ENCODE measurements around the gene RPL3.

DNA sequence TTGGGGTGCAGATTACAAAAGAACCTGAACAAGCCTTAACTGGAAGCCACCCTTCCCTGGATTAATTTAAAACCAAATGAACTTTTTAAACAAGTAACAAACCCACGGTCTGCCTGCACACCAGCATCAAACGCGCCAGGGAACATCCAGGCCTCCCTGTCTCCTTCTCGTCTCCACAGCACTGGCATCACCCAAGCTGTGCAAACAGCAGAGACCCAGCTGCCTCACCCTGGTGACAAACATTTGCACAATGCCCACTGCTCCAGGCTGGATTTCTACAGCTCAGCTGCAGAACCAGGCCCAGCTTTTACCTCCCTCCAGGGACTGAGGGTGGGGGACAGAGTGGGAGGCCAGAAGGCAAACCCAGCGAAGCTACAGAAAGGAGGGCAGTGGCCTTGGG lies 7.0 kb downstream of the RPL3 start:
- TF ChIP-seq ZNF274 (IDR thresholded peaks at IDR 0.05; ENCODE audit: low read depth, low read length) (no peak), SUZ12 (IDR thresholded peaks at IDR 0.05; ENCODE audit: extremely low read depth, insufficient read depth, insufficient read length) (no peak), YY1 (IDR thresholded peaks at IDR 0.05; ENCODE audit: insufficient read depth, insufficient read length) (no peak)

Measured in NT2/D1 (cell line).